ENCODE results near the gene GEMIN5. TPM values are rescaled to one million over a fixed set of nuclear protein-coding genes. Genes with fewer than 3 reads are reported as not detected.
A peak's percentile ranks its signal among the peaks of the same experiment; 100 is the strongest.

The GEMIN5 gene
- total RNA-seq, 2 experiments from 2014 or later, result 32.9 to 33.0 TPM

- Mint-ChIP-seq H3K4me1 (peaks cover 44% of the 10 kb centered on the region), H3K9me3 (ENCODE audit: low read depth) (no peaks in the 10 kb centered on the region), H3K4me3 (peak overlapping the region; percentile 99), H3K27ac (peak overlapping the region; percentile 98), H3K36me3 (ENCODE audit: low read depth) (peaks cover 43% of the 10 kb centered on the region), H3K27me3 (no peaks in the 10 kb centered on the region)
- ATAC-seq, result no peak
- ChIA-PET CTCF (interaction anchor here (0.6 to 1.2 kb wide), 2 partner anchors 175 to 210 kb away, joined by 3 read pairs; no protein-coding TSS in a partner anchor), POLR2A (interaction anchor here (0.6 to 1.0 kb wide), 8 partner anchors 9 to 380 kb away, joined by 3 to 8 read pairs (median 4); partner anchors contain the start of gene GEMIN5)
- intact Hi-C loops (cut with DNase I, micrococcal nuclease), result loop anchor here (1.0 to 5.0 kb wide), 10 partner anchors 30 to 820 kb away; partner anchors contain the start of genes LARP1 (in 2 of the 2), SAP30L (in 2 of the 2), FAM114A2 (in 1 of the 2) and GALNT10 (in 1 of the 2)
- peak; percentile 15 for DNase-seq
Measured at GRCh38 chr5:154858972-154859871, 78.8 kb downstream of the GEMIN5 start.

- ATAC-seq, result peak; percentile 82
- ChIA-PET POLR2A (interaction anchor here (0.6 to 1.0 kb wide), 7 partner anchors 10 to 379 kb away, joined by 3 to 8 read pairs (median 5); partner anchors contain the start of gene GEMIN5), CTCF (interaction anchor here (0.6 kb wide), 1 partner anchor 174 kb away, joined by 3 read pairs; no protein-coding TSS in a partner anchor)
- Mint-ChIP-seq H3K36me3 (ENCODE audit: low read depth) (peaks cover 37% of the 10 kb centered on the region), H3K27ac (peak within 1 kb of the TSS; percentile 98), H3K9me3 (ENCODE audit: low read depth) (no peaks in the 10 kb centered on the region), H3K27me3 (no peaks in the 10 kb centered on the region), H3K4me1 (peaks cover 40% of the 10 kb centered on the region), H3K4me3 (peak within 1 kb of the TSS; percentile 99)
- intact Hi-C loops (cut with DNase I, micrococcal nuclease), result loop anchor here (1.0 to 5.0 kb wide), 10 partner anchors 29 to 820 kb away; partner anchors contain the start of genes LARP1 (in 2 of the 2), SAP30L (in 2 of the 2), FAM114A2 (in 1 of the 2) and GALNT10 (in 1 of the 2)
- DNase-seq, result peak; percentile 99
Measured at GRCh38 chr5:154858297-154858971, 79.6 kb downstream of the GEMIN5 start, which contains the start of gene CNOT8. Gene CNOT8 (plus strand): TSS chr5:154858627. CDS start chr5:154863279, 4,652 bp downstream.

- H3K4me3 Mint-ChIP-seq, result peak overlapping the region; percentile 99
- peak overlapping the region; percentile 98 for H3K27ac Mint-ChIP-seq
- intact Hi-C loops (cut with DNase I, micrococcal nuclease), result loop anchor here (1.0 to 5.0 kb wide), 10 partner anchors 28 to 819 kb away; partner anchors contain the start of genes LARP1 (in 2 of the 2), SAP30L (in 2 of the 2), FAM114A2 (in 1 of the 2) and GALNT10 (in 1 of the 2)
- no peaks in the 10 kb centered on the region for H3K27me3 Mint-ChIP-seq
- H3K9me3 Mint-ChIP-seq (ENCODE audit: low read depth), result no peaks in the 10 kb centered on the region
- ATAC-seq, result peak; percentile 59
- ChIA-PET CTCF (interaction anchor here (0.6 to 0.9 kb wide), 3 partner anchors 19 to 204 kb away, joined by 3 to 4 read pairs (median 3); no protein-coding TSS in a partner anchor), POLR2A (interaction anchor here (0.6 to 1.3 kb wide), 6 partner anchors 11 to 420 kb away, joined by 3 to 7 read pairs (median 4); no protein-coding TSS in a partner anchor)
- peaks cover 34% of the 10 kb centered on the region for H3K4me1 Mint-ChIP-seq
- peaks cover 31% of the 10 kb centered on the region for H3K36me3 Mint-ChIP-seq (ENCODE audit: low read depth)
- DNase-seq, result peak; percentile 90
Measured at GRCh38 chr5:154857530-154858296, 80.3 kb downstream of the GEMIN5 start.

- Mint-ChIP-seq H3K4me1 (peaks cover 20% of the 10 kb centered on the region), H3K27ac (no peak overlapping the region), H3K9me3 (ENCODE audit: low read depth) (no peaks in the 10 kb centered on the region), H3K27me3 (no peaks in the 10 kb centered on the region), H3K4me3 (no peak overlapping the region), H3K36me3 (ENCODE audit: low read depth) (no peaks in the 10 kb centered on the region)
- intact Hi-C loops (cut with DNase I, micrococcal nuclease), result no loop called here
- ChIA-PET CTCF (no interaction called here), POLR2A (no interaction called here)
- ATAC-seq (no peak), DNase-seq (no peak)
Measured at GRCh38 chr5:154851351-154851750, 86.7 kb downstream of the GEMIN5 start.

- ATAC-seq (no peak), DNase-seq (no peak)
- CTCF ChIA-PET, result no interaction called here
- Mint-ChIP-seq H3K36me3 (ENCODE audit: low read depth) (peaks cover under 1% of the 10 kb centered on the region), H3K27me3 (no peaks in the 10 kb centered on the region), H3K9me3 (ENCODE audit: low read depth) (no peaks in the 10 kb centered on the region), H3K4me3 (no peak within 1 kb of the TSS), H3K4me1 (peaks cover 20% of the 10 kb centered on the region), H3K27ac (no peak within 1 kb of the TSS)
- POLR2A ChIA-PET, result interaction anchor here (0.8 kb wide), 1 partner anchor 49 kb away, joined by 3 read pairs; no protein-coding TSS in a partner anchor
- intact Hi-C loops (cut with DNase I, micrococcal nuclease), result no loop called here
Measured at GRCh38 chr5:154850255-154851062, 87.6 kb downstream of the GEMIN5 start, which contains the start of gene FAXDC2. Gene FAXDC2 (minus strand): TSS chr5:154850603. CDS start chr5:154838178, 12,425 bp downstream.

- no peak overlapping the region for H3K27ac Mint-ChIP-seq
- no peaks in the 10 kb centered on the region for H3K27me3 Mint-ChIP-seq
- intact Hi-C loops (cut with DNase I, micrococcal nuclease), result no loop called here
Measured at GRCh38 chr5:154849791-154850201, 88.2 kb downstream of the GEMIN5 start.

GRCh38 chr5:154849264-154849785 lies 88.7 kb downstream of the GEMIN5 start:
- ATAC-seq, result no peak
- H3K36me3 Mint-ChIP-seq (ENCODE audit: low read depth), result peaks cover 2% of the 10 kb centered on the region
- CTCF ChIA-PET, result no interaction called here
- no peaks in the 10 kb centered on the region for H3K9me3 Mint-ChIP-seq (ENCODE audit: low read depth)
- peaks cover 20% of the 10 kb centered on the region for H3K4me1 Mint-ChIP-seq
- no peak overlapping the region for H3K4me3 Mint-ChIP-seq
- H3K27me3 Mint-ChIP-seq, result no peaks in the 10 kb centered on the region
- POLR2A ChIA-PET, result no interaction called here
- H3K27ac Mint-ChIP-seq, result no peak overlapping the region
- intact Hi-C loops (cut with DNase I, micrococcal nuclease), result no loop called here
- DNase-seq, result no peak

More at GRCh38 chr5:154849791-154850201, 88.2 kb downstream of the GEMIN5 start:
- ChIA-PET POLR2A (no interaction called here), CTCF (no interaction called here)
- ATAC-seq (no peak), DNase-seq (no peak)
- no peaks in the 10 kb centered on the region for H3K9me3 Mint-ChIP-seq (ENCODE audit: low read depth)
- H3K4me3 Mint-ChIP-seq, result no peak overlapping the region
- H3K36me3 Mint-ChIP-seq (ENCODE audit: low read depth), result peaks cover 2% of the 10 kb centered on the region
- H3K4me1 Mint-ChIP-seq, result peaks cover 20% of the 10 kb centered on the region

- POLR2A ChIA-PET, result no interaction called here
- ATAC-seq, result no peak
- CTCF ChIA-PET, result no interaction called here
Measured at GRCh38 chr5:154844809-154845208, 93.2 kb downstream of the GEMIN5 start.

GRCh38 chr5:154842689-154843530 lies 95.1 kb downstream of the GEMIN5 start:
- Mint-ChIP-seq H3K9me3 (ENCODE audit: low read depth) (no peaks in the 10 kb centered on the region), H3K4me3 (no peak overlapping the region), H3K36me3 (ENCODE audit: low read depth) (peaks cover 2% of the 10 kb centered on the region), H3K4me1 (no peaks in the 10 kb centered on the region), H3K27ac (no peak overlapping the region), H3K27me3 (no peaks in the 10 kb centered on the region)
- no peak for ATAC-seq
- intact Hi-C loops (cut with DNase I, micrococcal nuclease), result no loop called here
- ChIA-PET CTCF (no interaction called here), POLR2A (no interaction called here)
- DNase-seq, result no peak

More at GRCh38 chr5:154844809-154845208, 93.2 kb downstream of the GEMIN5 start:
- Mint-ChIP-seq H3K27ac (no peak overlapping the region), H3K4me1 (peaks cover 4% of the 10 kb centered on the region), H3K27me3 (no peaks in the 10 kb centered on the region), H3K9me3 (ENCODE audit: low read depth) (no peaks in the 10 kb centered on the region), H3K4me3 (no peak overlapping the region), H3K36me3 (ENCODE audit: low read depth) (peaks cover 2% of the 10 kb centered on the region)
- no peak for DNase-seq
- intact Hi-C loops (cut with DNase I, micrococcal nuclease), result no loop called here

Data from activated CD4-positive, alpha-beta T cell treated with anti-CD3 and anti-CD28 coated beads for 36 hours (primary cell).